HepG2 (cell line): ENCODE data around the gene CGREF1. TPM values are rescaled to one million over a fixed set of nuclear protein-coding genes. Genes with fewer than 3 reads are reported as not detected.

ENCODE experiments used
- CC2D1A ChIP-seq: sonication (generic); formaldehyde crosslinking; IDR thresholded peaks from 2 replicates; pipeline ENCODE4 v1.8.1; 2023; ENCODE audit warnings: mild to moderate bottlenecking, missing genetic modification reagents
- EED ChIP-seq: sonication (generic); formaldehyde crosslinking; IDR thresholded peaks from 2 replicates; pipeline ENCODE4 v1.5.0; 2020; ENCODE audit warnings: mild to moderate bottlenecking, missing genetic modification reagents
- HOXA7 ChIP-seq: sonication (generic); formaldehyde crosslinking; IDR thresholded peaks from 2 replicates; pipeline ENCODE4 v1.8.1; 2022; ENCODE audit warnings: mild to moderate bottlenecking, missing genetic modification reagents, moderate library complexity
- PCBP2 ChIP-seq: fragments of 200-400 bp; formaldehyde crosslinking; optimal IDR thresholded peaks from 2 replicates; pipeline ENCODE3; 2018; ENCODE audit warnings: low read length, low read depth; ENCODE audit not compliant: poor library complexity, severe bottlenecking
- POGK ChIP-seq: sonication (generic); formaldehyde crosslinking; conservative IDR thresholded peaks from 2 replicates; pipeline ENCODE4 v1.8.0; 2022; ENCODE audit warnings: mild to moderate bottlenecking, moderate library complexity, missing genetic modification reagents
- ZBTB20 ChIP-seq: sonication (generic); formaldehyde crosslinking; IDR thresholded peaks from 2 replicates; pipeline ENCODE4 v1.8.1; 2023; ENCODE audit warnings: missing genetic modification reagents, low read depth, mild to moderate bottlenecking, borderline replicate concordance
- ZNF253 ChIP-seq: sonication (generic); formaldehyde crosslinking; IDR thresholded peaks from 2 replicates; pipeline ENCODE4 v1.8.0; 2022; ENCODE audit warnings: mild to moderate bottlenecking, missing genetic modification reagents, borderline replicate concordance
- ZNF331 ChIP-seq: sonication (generic); formaldehyde crosslinking; IDR thresholded peaks from 2 replicates; pipeline ENCODE4 v1.4.0; 2020; ENCODE audit warnings: missing genetic modification reagents
- ZNF652 ChIP-seq: IDR thresholded peaks from 2 replicates; pipeline ENCODE4 v1.6.1; 2016; ENCODE audit warnings: low read depth, borderline replicate concordance
- ZSCAN21 ChIP-seq: sonication (generic); formaldehyde crosslinking; IDR thresholded peaks from 2 replicates; pipeline ENCODE4 v1.8.0; 2022; ENCODE audit warnings: mild to moderate bottlenecking, missing genetic modification reagents, moderate library complexity, borderline replicate concordance
- polyA plus RNA-seq, 8 experiments: library from polyadenylated mRNA; depleted of rRNA in 3 of 8; stranded (reverse) in 7 of 8; unstranded in 1 of 8; fragments of >200 nt; fragmentation: Illumina TruSeq in 4 of 8; extraction: Trizol in 4 of 8; gene quantifications; 2 replicates each; pipeline versions ENCODE4 v1.2.1 to v1.2.3, GENCODE V29; 2011 to 2016; ENCODE audit warnings: low read depth in 4 of 8, missing spikeins in 1 of 8, mixed read lengths in 1 of 8; ENCODE audit not compliant: insufficient read depth in 1 of 8
- total RNA-seq, 5 experiments: library from RNA; depleted of rRNA; stranded (reverse); fragments of >200 nt; fragmentation: Illumina TruSeq; extraction: Trizol; gene quantifications; 2 replicates each; pipeline ENCODE4 v1.2.3, GENCODE V29; 2016; ENCODE audit warnings: low read depth in 1 of 5
- TF ChIP-seq, protein P1 (sequence below): sonication (generic); formaldehyde crosslinking; IDR thresholded peaks from 2 replicates; pipeline ENCODE4 v1.4.0; 2020; ENCODE audit warnings: missing genetic modification reagents, borderline replicate concordance
- TF ChIP-seq, protein P2 (sequence below): sonication (generic); formaldehyde crosslinking; IDR thresholded peaks from 2 replicates; pipeline ENCODE4 v1.4.0; 2020; ENCODE audit warnings: missing genetic modification reagents
- TF ChIP-seq, protein P3 (sequence below): sonication (generic); formaldehyde crosslinking; IDR thresholded peaks from 2 replicates; pipeline ENCODE4 v1.5.0; 2020; ENCODE audit warnings: missing genetic modification reagents
- TF ChIP-seq, protein P4 (sequence below): IDR thresholded peaks from 2 replicates; pipeline ENCODE4 v1.6.1; 2016; ENCODE audit warnings: missing genetic modification reagents, missing compliant biosample characterization

Gene CGREF1
- total and polyA plus RNA-seq, 2 of the 13 experiments (the other 11 are each of a cell fraction or from before 2014, with no cell fraction given), result 13.9 to 23.4 TPM

DNA sequence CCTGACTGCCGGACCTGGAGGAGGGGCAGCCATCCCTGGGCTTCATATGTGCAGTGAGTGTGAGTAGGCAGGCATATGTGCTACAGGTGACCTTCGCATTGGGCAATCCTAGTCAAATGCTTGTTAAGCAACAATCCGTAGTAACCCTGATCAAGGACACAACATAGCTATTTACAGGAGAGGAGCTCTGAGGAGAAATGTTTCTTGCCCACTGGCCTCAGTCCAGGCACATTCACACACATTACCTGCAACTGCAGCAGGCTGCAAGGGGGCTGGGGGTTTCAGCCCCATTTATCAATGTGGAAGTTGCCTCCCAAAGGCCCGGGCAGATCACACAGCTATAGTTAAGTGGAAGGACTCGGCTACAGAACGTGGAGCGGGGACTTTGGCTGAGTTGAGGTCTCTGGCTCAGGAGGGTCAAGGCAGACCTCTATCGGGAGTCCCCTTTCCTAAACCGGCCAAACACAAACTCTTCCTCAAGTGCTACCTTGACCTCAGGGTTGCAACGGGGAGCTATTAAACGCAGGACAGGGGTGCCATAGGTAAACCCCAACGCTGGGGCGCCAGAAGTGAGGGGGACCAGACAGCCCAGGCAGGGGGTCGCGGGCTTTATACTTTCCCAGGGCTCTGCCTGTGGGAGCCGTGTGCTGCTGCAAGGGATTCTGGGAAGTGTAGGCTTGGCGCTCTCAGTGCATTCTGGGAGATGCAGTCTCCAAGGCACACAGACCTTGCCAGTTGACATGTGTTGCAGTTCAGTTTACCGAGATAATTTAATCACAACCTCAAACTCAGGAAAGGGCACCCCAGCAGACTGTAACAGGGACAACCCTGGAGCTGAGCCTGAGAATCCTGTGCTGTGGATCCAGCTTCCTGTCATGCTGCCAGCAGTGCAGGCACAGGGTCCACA, 22.9 kb downstream of the CGREF1 start (continued):
- TF ChIP-seq, protein P1, sequence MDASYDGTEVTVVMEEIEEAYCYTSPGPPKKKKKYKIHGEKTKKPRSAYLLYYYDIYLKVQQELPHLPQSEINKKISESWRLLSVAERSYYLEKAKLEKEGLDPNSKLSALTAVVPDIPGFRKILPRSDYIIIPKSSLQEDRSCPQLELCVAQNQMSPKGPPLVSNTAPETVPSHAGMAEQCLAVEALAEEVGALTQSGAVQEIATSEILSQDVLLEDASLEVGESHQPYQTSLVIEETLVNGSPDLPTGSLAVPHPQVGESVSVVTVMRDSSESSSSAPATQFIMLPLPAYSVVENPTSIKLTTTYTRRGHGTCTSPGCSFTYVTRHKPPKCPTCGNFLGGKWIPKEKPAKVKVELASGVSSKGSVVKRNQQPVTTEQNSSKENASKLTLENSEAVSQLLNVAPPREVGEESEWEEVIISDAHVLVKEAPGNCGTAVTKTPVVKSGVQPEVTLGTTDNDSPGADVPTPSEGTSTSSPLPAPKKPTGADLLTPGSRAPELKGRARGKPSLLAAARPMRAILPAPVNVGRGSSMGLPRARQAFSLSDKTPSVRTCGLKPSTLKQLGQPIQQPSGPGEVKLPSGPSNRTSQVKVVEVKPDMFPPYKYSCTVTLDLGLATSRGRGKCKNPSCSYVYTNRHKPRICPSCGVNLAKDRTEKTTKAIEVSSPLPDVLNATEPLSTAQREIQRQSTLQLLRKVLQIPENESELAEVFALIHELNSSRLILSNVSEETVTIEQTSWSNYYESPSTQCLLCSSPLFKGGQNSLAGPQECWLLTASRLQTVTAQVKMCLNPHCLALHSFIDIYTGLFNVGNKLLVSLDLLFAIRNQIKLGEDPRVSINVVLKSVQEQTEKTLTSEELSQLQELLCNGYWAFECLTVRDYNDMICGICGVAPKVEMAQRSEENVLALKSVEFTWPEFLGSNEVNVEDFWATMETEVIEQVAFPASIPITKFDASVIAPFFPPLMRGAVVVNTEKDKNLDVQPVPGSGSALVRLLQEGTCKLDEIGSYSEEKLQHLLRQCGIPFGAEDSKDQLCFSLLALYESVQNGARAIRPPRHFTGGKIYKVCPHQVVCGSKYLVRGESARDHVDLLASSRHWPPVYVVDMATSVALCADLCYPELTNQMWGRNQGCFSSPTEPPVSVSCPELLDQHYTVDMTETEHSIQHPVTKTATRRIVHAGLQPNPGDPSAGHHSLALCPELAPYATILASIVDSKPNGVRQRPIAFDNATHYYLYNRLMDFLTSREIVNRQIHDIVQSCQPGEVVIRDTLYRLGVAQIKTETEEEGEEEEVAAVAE (CRISPR knock-in tag), result peak; percentile 94
- TF ChIP-seq, protein P2, sequence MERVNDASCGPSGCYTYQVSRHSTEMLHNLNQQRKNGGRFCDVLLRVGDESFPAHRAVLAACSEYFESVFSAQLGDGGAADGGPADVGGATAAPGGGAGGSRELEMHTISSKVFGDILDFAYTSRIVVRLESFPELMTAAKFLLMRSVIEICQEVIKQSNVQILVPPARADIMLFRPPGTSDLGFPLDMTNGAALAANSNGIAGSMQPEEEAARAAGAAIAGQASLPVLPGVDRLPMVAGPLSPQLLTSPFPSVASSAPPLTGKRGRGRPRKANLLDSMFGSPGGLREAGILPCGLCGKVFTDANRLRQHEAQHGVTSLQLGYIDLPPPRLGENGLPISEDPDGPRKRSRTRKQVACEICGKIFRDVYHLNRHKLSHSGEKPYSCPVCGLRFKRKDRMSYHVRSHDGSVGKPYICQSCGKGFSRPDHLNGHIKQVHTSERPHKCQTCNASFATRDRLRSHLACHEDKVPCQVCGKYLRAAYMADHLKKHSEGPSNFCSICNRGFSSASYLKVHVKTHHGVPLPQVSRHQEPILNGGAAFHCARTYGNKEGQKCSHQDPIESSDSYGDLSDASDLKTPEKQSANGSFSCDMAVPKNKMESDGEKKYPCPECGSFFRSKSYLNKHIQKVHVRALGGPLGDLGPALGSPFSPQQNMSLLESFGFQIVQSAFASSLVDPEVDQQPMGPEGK (CRISPR knock-in tag), result peak; percentile 91
- TF ChIP-seq ZNF652 (CRISPR knock-in tag), result peak; percentile 22; the same call in 1 of the 2 replicates
- TF ChIP-seq ZNF331 (CRISPR knock-in tag), result peak; percentile 98
- no peak for TF ChIP-seq CC2D1A
- TF ChIP-seq ZNF253, result 0 out of 2 replicates have a peak, but pooled peaks have one; percentile 50
- peak; percentile 86; the same call in 1 of the 2 replicates for TF ChIP-seq ZBTB20 (CRISPR knock-in tag)
- peak; percentile 80 for TF ChIP-seq POGK (CRISPR knock-in tag)
- no peak for TF ChIP-seq PCBP2
- TF ChIP-seq, protein P3, sequence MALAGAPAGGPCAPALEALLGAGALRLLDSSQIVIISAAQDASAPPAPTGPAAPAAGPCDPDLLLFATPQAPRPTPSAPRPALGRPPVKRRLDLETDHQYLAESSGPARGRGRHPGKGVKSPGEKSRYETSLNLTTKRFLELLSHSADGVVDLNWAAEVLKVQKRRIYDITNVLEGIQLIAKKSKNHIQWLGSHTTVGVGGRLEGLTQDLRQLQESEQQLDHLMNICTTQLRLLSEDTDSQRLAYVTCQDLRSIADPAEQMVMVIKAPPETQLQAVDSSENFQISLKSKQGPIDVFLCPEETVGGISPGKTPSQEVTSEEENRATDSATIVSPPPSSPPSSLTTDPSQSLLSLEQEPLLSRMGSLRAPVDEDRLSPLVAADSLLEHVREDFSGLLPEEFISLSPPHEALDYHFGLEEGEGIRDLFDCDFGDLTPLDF, result 0 out of 2 replicates have a peak, but pooled peaks have one; percentile 17
- TF ChIP-seq HOXA7 (CRISPR knock-in tag), result no peak
- peak; percentile 61 for TF ChIP-seq EED (CRISPR knock-in tag)
- TF ChIP-seq, protein P4, sequence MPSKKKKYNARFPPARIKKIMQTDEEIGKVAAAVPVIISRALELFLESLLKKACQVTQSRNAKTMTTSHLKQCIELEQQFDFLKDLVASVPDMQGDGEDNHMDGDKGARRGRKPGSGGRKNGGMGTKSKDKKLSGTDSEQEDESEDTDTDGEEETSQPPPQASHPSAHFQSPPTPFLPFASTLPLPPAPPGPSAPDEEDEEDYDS (CRISPR knock-in tag), result peak; percentile 94
- TF ChIP-seq ZSCAN21, result peak; percentile 93; the same call in 1 of the 2 replicates
